ENCODE measurements around the gene SAMD8. TPM values are rescaled to one million over a fixed set of nuclear protein-coding genes. Genes with fewer than 3 reads are reported as not detected.
A peak's percentile ranks its signal among the peaks of the same experiment; 100 is the strongest.
"Not testable (repeated sequence)": the region's sequence is repeated elsewhere in the genome, so short reads cannot be mapped to it uniquely, and the experiment has no call there.

The SAMD8 gene
- total RNA-seq, 4 donors from 2014 or later: 19.9 to 36.8 (median 28.4) TPM

DNA sequence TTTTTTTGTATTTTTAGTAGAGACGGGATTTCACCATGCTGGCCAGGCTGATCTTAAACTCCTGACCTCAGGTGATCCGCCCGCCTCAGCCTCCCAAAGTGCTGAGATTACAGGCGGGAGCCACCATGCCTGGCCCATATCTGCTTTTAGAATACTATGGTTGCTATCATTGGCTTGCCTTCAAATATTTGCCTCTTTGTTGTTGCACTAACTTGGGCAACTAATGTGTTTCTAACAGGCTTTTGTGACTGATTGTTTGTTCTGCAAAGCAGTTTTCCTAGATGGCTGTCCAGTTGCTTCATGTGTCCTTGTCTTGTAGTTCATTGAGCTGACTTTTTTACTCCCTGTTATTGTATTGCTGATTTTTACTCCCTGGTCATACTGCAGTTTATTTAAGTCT is 108.8 kb downstream of the SAMD8 start:
- DNase-seq: no peak
- no peak for TF ChIP-seq POLR2A (IDR thresholded peaks at IDR 0.05)
- TF ChIP-seq, protein P1, sequence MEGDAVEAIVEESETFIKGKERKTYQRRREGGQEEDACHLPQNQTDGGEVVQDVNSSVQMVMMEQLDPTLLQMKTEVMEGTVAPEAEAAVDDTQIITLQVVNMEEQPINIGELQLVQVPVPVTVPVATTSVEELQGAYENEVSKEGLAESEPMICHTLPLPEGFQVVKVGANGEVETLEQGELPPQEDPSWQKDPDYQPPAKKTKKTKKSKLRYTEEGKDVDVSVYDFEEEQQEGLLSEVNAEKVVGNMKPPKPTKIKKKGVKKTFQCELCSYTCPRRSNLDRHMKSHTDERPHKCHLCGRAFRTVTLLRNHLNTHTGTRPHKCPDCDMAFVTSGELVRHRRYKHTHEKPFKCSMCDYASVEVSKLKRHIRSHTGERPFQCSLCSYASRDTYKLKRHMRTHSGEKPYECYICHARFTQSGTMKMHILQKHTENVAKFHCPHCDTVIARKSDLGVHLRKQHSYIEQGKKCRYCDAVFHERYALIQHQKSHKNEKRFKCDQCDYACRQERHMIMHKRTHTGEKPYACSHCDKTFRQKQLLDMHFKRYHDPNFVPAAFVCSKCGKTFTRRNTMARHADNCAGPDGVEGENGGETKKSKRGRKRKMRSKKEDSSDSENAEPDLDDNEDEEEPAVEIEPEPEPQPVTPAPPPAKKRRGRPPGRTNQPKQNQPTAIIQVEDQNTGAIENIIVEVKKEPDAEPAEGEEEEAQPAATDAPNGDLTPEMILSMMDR (IDR thresholded peaks at IDR 0.05): no peak
- peaks cover 24 to 45% of the 10 kb centered on the region in 2 donors for H3K4me1 ChIP-seq
- peaks cover 42 to 77% of the 10 kb centered on the region in 2 donors for H3K36me3 ChIP-seq
- WGBS, 2 donors: 86 to 95% methylated on average over 4 of the region's 4 CpGs
- peak overlapping the region in 2 of 3 donors; percentile 64 to 82 for H3K27ac ChIP-seq
- H3K9me3 ChIP-seq: no peaks in the 10 kb centered on the region
- intact Hi-C loops (cut with DNase I): no loop called here
- no peaks in the 10 kb centered on the region for H3K27me3 ChIP-seq
- H3K4me3 ChIP-seq (replicated peaks in 1 of 3): no peak overlapping the region

DNA sequence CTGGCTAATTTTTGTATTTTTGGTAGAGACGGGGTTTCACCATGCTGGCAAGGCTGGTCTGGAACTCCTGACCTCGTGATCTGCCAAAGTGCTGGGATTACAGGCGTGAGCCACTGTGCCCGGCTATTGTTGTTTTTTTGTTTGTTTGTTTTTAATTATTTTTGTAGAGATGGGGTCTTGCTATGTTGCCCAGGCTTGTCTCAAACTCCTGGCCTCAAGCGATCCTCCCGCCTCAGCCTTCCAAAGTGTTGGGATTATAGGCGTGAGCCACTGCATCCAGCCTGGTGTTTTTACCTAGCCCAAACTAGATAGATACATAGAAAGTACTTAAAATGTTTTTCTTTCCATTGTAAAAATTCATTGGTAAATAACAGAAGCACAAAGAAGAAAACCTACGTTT is 110.0 kb downstream of the SAMD8 start:
- Histone ChIP-seq H3K4me1 (peaks cover 32 to 50% of the 10 kb centered on the region in 2 donors), H3K36me3 (peaks cover 30 to 65% of the 10 kb centered on the region in 2 donors), H3K27ac (peak overlapping the region in 2 of 3 donors; percentile 64 to 82)
- DNase-seq; H3K27me3 ChIP-seq; intact Hi-C loops (cut with DNase I); H3K4me3 ChIP-seq (replicated peaks in 1 of 3); H3K9me3 ChIP-seq: not testable (repeated sequence)
- 97 to 98% methylated on average over 8 of the region's 8 CpGs for WGBS, 2 donors

DNA sequence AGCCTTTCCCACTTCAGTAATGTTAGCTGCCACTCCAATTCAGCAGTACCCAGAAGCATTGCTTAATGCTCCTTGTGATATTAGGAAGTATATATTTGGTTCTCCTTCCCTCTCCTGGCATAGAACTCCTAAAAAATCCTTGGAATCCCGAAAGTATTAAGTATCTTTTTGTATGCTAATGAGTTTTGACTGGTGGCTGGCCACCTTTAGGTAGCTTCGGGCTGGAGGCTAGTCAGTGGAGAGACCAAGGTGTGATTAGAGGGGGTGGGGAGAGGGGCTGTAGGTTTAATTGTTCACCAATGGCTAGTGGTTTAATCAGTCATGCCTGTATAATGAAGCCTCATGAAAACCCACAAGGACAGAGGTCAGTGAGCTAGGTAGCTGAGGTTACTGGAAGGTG is 112.1 kb downstream of the SAMD8 start:
- Histone ChIP-seq H3K27me3 (no peaks in the 10 kb centered on the region), H3K36me3 (peaks cover 15 to 47% of the 10 kb centered on the region in 2 donors), H3K27ac (peak overlapping the region; percentile 97 to 99 (median 98)), H3K4me1 (peaks cover 50 to 69% of the 10 kb centered on the region in 2 donors), H3K9me3 (no peaks in the 10 kb centered on the region), H3K4me3 (replicated peaks in 1 of 3) (no peak overlapping the region)
- 56 to 79% methylated on average over 2 of the region's 2 CpGs for WGBS, 2 donors
- TF ChIP-seq, protein P1 (IDR thresholded peaks at IDR 0.05): no peak
- no peak for TF ChIP-seq POLR2A (IDR thresholded peaks at IDR 0.05)
- DNase-seq: no peak
- intact Hi-C loops (cut with DNase I): no loop called here

DNA sequence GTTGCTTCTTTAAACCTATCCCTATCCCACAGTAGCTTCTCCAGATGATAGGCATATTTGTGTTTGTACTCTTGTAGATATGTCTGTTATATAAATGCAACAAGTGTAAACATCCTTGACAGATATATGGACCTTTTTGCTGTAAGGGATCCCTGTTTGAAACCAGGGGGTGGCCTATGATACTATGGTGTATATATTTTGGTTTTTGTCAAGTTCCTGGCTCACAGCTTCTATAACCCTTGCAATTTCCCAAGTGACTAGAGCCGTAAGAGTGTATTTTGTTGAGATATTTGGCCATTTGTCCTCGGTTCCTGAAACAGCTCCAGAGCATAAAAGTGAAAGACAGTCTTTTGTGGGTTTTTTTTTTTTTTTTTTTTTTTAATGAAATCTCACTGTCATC is 114.6 kb downstream of the SAMD8 start:
- Histone ChIP-seq H3K9me3 (no peaks in the 10 kb centered on the region), H3K4me3 (replicated peaks in 1 of 3) (no peak overlapping the region), H3K36me3 (peaks cover 0 to 35% of the 10 kb centered on the region in 2 donors), H3K27me3 (no peaks in the 10 kb centered on the region), H3K27ac (peak overlapping the region; percentile 97 to 99 (median 98)), H3K4me1 (peaks cover 66 to 72% of the 10 kb centered on the region in 2 donors)
- 25 to 31% methylated on average over 2 of the region's 2 CpGs for WGBS, 2 donors
- intact Hi-C loops (cut with DNase I): no loop called here
- DNase-seq: no peak
- no peak for TF ChIP-seq POLR2A (IDR thresholded peaks at IDR 0.05)
- TF ChIP-seq, protein P1 (IDR thresholded peaks at IDR 0.05): no peak

DNA sequence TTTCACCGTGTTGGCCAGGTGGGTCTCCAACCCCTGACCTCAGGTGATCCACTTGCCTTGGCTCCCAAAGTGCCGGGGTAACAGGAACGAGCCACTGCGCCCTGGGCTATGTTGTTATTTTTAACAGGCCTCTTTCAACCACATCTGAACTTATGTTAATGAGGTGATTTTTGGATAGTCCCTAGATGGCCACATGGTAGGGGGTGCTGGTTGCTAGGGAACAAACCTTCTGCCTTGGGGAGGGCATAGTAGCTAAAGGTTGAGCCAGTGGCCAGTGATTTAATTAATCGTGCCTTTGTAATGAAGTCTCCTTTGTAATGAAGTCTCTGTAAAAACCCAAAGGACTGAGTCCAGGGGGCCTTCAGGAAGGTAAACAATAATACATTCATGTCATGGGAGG is 115.2 kb downstream of the SAMD8 start:
- TF ChIP-seq, protein P1 (IDR thresholded peaks at IDR 0.05): no peak
- no peak for TF ChIP-seq POLR2A (IDR thresholded peaks at IDR 0.05)
- H3K9me3 ChIP-seq: no peaks in the 10 kb centered on the region
- DNase-seq: no peak
- peak overlapping the region; percentile 97 to 99 (median 98) for H3K27ac ChIP-seq
- peaks cover 66 to 72% of the 10 kb centered on the region in 2 donors for H3K4me1 ChIP-seq
- peaks cover 0 to 36% of the 10 kb centered on the region in 2 donors for H3K36me3 ChIP-seq
- intact Hi-C loops (cut with DNase I): no loop called here
- WGBS, 2 donors: 66% methylated on average over 4 to 5 of the region's 5 CpGs
- no peak overlapping the region for H3K4me3 ChIP-seq (replicated peaks in 1 of 3)
- no peaks in the 10 kb centered on the region for H3K27me3 ChIP-seq

Data from thyroid gland (tissue), 4 donors.